NCI-H187 treated with DMSO at 0.1 percent for 48 hours (cell line): ENCODE measurements around the gene HOXC6.

Experiments
- DNase-seq: peaks from one replicate; lab custom pipeline; 2025; lab: John Stamatoyannopoulos, UW

Gene HOXC6

DNA sequence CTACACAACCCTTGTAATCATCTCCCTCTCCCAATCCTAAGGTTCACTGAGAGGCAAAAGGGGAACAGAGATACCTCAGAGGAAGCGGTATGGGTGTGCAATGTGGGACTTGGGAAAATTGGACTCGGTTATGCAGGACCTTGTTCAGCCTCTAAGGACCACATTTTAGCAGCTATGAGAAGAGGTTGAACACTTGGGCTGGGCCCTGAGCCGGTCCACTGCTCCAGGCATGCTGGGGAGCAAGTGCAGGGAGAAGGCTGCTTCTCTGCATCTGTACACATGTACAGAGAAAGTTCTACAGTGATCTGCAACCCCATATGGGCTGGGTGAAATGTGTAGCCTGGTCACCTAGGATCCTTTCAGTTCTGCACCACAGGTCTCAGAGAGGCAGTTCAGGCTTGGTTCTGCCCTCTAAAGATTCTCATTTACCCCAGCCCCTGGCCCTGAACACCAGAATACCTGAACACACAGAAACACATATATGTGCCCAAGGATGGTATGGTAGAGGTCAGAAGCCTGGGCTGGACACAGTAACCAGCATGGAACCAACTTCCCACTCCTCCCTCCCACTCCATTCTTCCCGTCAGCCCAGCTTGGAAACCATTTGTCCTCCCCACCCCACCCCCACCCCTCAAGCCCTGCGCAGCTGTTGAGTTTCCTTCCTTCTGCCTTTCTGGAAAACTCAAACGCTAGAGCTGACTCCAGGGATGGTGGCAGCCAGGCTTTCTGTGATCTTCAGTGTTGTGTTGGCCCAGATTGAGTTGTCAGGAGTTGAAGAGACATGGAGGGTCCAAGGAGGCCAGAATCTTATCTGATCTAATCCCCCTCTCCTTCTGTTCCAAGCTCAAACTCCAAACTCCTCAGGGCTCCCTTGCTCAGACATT lies 15.0 kb downstream of the HOXC6 start:
- DNase-seq = no peak

DNA sequence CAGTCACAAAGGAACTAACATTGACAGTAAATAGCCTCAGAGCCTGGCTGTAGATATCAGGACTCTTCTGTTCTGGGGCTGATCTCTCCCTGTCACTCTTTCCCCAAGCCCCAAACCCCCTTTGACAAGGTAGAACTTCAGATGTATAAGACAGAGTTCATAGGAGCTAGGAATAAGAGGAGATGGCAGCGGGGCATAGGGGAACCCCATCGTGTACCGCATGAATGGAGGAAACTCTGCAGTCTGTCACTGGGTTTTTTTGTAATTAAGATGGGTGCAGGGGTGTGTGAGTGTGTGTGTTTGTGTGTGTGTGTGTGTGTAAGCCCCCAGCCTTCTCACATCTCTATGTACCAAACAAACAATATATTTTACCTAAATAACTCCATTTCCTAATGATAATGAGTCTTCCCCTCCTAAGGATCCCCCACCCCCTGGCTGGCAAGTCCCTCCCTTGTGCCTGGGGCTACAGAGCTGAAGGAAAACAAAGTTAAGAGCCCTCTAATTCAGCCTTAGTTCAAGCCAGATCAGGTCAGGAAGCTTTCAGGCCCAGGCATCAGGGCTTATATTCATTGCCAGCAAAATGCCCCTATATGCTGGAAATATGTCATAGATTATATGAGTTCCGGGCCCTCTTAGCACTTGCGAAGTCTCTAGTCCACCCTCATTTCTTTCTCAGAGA lies 16.3 kb downstream of the HOXC6 start:
- DNase-seq = no peak

DNA sequence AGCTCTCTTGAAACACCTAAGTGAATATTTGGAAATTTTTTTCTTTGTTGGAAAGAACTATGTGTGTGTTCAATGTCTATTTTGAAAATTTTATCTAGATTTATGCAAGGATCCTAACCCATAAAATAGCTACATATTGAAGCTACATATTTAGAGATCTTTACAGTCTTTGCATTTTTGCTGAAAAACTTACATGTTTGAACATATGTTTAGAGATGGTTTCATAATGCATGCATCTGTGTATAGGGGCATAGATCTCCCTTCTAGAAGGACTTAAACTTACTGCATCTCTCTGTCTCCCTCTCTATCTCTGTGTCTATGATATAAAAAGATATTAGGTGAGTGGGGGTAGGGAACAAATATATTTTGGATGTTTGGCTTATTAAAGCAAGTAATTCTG lies 17.2 kb downstream of the HOXC6 start:
- DNase-seq = no peak

DNA sequence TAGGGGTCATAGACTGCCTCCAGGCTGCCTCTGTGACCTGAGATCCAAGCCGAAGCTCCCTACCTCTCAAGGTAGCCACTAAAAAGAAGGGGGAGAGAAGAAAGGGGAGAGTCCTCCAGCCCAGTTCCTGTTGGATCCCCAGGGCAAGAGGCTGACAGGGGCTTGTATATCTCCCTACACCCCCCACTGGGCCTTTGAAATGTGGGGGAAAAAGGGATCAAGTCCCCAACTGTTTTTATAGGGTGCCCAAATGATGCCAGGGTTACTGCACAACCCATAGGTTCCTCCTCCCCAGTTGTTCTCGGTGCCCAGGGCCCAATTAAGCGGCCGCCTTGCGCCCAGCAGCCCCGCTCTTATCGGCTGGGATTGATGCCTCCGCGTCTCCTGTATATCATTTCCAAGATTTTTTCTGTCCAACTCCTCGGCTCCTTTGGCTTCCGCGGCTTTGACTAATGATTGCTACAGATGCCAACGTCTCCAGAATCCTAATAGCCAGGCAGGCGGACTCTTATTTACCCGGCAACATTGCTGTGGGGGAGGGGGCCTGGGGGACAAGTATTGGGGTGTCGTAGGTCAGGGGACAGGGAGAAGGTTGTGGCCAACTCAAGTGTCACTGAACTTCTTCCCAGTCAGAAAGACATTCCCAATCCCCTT lies 17.8 kb downstream of the HOXC6 start:
- no peak for DNase-seq

DNA sequence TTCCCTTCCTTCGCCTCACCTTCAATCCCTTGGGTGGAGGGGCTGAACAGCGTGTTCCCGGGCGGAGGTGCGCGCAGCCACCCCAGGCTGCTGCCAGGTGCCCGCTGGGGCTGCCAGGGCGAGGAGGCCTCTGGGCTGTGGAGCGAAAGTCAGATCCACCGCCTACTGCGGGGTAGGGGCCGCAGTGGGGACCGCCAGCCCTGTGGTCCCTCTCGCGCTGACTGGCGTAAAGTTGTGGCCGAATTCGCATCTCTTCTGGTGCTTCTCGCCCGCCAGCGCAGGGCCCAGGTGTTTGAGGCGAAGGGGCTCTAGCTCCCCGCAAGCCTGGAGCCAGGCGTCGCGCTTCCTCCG lies 18.5 kb downstream of the HOXC6 start:
- DNase-seq = no peak

DNA sequence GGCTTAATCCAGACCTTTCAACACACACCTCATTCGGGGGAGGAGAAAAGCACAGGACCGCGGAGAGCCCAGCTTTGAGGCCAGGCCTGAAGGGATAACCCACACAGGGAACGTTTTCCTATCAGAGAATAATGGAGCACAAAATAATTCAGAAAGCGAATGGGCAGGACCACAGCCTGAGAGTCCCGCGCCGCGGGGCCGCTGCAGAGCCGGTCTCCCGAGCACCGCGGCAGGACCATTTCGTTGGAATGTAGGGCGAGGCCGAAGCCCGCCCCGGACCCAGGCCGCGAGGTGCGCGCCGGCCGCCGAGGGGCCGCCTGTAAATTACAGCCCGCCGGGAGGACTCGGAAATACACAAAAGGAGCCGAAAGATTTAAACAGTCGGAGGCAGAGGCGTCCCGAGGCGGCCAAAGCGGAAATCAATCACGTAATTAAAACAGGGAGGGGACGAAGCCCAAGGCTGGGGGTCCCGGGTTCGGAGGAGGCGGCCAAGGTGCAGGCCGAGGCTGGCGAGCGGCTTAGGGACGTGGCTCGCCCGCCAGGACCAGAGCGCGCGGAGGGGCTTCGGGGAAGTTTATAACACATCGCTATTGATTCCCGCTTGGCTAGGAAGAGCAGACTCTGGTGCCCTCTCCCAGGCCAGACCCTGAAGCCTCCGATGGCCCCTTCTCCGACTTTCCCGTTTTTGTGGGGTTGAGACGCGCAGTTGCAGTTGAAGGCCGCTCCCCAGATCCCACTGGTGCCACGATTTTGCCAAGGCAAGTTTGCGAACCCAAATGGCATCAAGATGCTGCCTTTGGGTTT lies 19.1 kb downstream of the HOXC6 start:
- no peak for DNase-seq

DNA sequence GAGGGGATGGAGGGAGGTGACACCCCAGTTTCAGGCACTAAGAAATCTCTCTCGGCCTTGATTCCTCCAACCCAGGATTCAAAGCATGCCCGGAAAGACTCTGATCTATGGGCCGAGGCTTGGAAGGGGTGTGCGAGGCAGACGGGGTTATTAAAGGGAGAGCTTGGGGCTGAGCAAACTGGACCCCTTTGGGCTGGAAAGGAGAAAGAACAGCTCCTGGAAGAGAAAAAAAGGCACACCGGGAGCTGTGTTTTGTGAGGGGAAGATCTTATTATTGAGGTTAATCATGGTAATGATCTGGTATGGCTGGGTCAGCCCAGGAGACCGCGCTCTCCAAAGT lies 19.7 kb downstream of the HOXC6 start:
- no peak for DNase-seq

DNA sequence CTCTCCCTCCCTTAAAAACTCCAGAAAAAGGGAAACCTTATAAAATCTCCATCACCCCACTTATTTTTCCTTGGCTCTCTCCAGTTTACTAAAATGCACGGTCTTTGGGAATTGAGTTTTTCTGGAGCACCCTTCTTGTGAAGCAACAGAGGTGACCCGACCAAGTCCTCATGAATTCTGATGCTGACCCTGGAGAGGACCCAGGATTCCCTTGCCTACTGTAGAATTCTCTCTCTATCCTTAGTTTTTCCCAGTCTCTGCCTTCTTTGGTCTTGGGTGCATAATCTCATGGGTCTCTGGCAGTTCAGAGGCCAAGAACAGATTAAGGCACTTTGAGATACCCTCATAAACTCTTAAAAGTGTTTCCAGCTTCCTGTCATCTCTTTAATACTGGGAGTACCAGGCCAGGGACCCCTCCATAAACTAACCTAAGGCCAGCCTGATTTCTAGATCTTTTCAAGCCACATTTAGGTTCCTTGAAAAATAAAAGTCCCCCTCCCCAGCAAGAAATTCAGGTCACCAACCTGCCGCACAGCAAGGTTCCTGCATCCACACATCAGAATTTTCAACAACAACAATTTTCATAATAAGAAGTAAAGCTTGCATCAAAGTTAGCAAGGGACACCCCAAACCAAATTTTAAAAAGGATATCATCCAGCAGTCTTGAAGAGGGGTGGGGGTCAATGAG lies 20.3 kb downstream of the HOXC6 start:
- DNase-seq = no peak

DNA sequence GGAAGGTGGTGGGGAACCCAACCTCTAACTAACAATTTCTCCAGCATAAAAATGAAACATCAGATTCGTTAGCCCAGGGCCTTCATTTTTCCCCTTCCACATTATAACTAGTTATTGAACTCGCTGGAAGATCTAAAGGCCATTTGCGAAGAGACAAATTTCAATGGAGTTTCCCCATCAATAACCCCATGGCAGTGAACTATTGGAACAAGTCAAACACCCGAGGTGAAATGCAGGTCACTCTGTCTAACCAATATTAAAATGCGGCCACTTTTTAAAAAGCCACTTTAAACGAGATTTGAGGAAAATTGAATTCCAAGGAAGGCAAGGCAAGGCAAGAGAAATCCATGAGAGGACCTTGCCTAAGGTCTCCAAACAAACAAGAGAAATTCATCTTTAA lies 20.9 kb downstream of the HOXC6 start:
- DNase-seq = no peak

DNA sequence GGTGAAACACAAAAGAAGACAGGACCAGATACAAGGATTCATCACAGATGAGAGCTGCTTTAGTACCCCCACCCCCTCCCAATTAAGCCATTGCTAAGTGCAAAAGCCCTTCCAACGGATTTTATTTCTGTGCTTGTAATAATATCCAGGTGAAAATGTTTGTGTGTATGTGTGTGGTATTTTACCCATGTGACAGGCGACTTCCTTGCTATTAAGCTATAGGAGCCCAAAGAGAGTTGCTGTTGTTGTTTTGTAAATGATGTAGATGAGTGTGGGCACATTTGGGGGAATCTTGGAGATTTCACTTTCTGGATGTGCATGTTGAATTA lies 22.2 kb downstream of the HOXC6 start:
- DNase-seq = no peak

DNA sequence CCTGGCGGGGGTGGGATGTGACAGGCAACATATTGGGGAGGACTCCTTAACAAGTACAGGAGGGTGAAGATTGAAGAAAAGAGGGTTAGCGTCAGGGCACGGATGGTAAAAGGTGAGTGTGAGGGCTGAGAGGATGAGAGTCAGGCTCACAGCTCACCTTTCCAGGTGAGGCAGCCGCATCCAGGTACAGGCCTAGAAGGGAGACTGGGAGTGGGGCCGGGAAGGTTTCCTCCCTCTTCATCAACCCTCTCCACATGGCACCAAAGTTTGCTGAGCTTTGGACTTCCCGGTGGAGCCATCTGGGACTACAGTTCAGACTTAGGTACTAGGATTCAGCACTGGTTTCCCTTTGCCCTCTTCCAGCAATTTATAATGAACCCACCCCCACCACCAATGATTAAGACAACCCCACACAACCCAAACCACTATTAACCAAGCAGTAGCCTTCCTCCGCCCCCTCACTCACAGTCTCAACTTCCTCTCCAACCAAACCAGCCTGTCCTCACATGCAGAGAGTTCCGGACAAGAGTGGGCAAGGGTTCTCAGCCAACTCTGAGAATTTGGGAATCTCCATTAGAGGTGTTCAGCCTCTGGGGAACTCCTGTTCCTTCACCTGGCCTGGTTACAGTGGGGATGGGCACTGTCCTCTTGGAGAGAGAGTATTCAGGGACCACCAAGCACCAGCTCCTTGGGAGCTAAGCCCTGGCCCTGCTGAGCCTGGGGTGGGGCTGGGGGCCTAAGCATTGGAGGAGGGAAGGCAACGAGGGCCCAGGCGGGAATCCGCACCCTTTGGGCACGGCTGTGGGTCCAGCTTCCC lies 23.0 kb downstream of the HOXC6 start:
- no peak for DNase-seq

DNA sequence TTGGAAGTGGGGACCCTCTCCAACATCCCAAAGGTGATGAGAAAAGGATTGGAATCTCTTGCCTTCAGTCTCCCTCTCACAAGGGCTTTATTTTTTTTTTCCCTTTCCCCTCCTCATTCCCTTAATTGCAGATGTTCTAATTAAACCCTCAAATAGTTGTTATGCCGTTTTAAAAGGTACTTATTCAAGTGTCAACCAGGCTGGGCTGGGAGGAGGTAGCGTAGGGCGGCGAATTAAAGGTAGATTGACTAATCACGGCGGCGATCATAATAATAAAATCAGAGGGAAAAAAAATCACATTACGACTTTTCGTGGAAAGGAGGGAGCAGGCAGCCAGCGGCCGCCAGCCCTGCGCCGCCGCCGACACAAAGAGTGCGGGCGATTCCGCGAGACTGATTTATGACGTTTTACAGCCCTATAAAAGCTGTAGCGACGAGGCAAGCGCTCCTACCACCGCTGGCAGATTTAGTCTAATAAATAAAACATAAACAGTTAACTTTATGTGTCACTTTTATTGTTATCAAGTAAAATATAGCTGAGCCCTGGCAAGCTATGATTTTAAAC lies 23.7 kb downstream of the HOXC6 start:
- DNase-seq = no peak

DNA sequence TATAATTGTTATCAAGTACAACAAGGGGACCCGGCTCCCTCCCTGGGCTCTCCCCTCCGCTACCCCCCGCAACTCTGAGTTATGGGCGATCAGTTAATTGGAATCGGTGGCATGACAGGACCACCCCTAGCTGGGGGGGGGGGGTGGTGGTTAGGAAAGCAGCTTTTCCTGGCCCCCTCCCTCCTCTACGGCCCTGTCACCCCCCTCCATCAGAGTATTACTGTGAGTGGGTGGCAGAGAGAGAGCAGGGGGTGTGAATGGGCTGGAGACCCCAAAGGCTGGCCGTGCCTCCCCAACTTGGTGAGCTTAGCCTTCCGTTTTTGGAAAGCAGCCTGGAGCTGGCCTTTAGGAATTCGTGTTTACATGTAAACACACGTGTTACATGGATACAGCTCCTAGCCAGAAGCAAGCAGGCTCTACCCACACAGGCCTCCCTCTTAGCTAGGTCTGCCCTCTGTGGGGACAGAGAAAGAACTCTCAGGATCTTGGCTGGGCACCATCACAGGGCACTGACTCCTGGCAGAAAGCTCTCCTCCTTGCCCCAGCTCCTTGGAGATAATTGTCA lies 24.3 kb downstream of the HOXC6 start:
- no peak for DNase-seq

DNA sequence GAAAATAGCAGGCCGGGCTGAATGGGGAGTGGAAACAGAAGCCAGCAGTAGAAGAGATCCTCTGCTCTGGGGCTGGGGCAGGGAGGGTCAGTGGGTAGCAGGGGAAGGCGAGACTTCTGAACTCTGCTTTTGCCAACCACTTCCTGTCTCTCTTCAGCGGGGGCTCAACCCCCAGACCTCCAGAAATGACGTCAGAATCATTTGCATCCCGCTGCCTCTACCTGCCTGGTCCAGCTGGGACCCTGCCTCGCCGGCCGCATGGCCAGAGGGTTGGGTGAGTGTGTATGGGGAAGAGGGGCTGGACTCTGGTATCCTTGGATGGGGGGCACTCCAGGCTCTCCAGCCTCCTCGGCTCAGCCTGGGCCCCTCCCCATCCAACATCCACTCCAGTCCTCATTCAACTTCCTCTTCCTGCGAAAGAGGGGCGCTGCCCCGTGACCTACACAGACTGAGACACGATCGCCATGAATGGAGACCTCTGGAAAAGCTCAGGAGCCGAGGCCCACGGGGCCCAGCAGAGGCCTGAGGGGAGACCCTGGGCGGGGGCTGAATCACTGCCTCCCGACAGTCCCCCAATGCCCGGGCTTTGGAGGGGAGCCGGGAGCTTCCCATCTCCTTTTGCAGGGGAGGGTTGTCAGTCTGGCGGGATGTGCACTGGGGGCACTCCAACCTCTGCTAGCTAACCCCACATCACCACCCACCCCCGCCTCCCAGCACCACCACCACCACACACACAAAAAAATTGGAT lies 24.9 kb downstream of the HOXC6 start:
- DNase-seq = no peak

DNA sequence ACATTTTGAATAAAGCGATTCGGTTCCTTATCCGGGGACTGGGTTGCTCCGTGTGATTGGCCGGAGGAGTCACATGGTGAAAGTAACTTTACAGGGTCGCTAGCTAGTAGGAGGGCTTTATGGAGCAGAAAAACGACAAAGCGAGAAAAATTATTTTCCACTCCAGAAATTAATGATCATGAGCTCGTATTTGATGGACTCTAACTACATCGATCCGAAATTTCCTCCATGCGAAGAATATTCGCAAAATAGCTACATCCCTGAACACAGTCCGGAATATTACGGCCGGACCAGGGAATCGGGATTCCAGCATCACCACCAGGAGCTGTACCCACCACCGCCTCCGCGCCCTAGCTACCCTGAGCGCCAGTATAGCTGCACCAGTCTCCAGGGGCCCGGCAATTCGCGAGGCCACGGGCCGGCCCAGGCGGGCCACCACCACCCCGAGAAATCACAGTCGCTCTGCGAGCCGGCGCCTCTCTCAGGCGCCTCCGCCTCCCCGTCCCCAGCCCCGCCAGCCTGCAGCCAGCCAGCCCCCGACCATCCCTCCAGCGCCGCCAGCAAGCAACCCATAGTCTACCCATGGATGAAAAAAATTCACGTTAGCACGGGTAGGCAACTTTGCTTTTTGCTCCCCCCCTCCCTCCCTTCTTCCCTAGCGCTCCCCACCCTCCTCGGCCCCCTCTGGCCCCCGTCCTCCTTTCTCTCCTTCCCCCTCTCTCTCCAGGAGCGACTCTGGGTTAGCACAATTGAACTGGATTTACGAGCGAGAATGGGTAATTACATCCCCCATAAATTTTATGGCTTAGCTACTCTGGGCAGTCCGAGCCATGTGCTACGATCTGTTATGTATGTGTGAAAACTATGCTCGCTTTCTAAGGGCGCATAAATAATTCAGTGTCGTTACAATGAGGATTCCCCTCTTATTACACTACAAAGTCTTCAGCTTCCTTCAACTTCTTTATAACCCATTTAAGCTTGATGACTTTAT lies 25.8 kb downstream of the HOXC6 start, which contains the start of gene HOXC4:
Gene HOXC4 (plus strand): TSS at position 85 of the 991 bp plus-strand sequence. CDS start 88 bp downstream, at position 173.
- no peak for DNase-seq

DNA sequence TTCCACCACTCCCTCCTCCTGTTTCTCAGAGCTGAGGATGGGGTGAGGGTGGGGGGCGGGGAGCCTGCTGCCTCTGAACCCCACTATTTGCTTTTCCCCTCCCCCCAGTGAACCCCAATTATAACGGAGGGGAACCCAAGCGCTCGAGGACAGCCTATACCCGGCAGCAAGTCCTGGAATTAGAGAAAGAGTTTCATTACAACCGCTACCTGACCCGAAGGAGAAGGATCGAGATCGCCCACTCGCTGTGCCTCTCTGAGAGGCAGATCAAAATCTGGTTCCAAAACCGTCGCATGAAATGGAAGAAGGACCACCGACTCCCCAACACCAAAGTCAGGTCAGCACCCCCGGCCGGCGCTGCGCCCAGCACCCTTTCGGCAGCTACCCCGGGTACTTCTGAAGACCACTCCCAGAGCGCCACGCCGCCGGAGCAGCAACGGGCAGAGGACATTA lies 26.5 kb downstream of the HOXC6 start:
- DNase-seq = no peak

DNA sequence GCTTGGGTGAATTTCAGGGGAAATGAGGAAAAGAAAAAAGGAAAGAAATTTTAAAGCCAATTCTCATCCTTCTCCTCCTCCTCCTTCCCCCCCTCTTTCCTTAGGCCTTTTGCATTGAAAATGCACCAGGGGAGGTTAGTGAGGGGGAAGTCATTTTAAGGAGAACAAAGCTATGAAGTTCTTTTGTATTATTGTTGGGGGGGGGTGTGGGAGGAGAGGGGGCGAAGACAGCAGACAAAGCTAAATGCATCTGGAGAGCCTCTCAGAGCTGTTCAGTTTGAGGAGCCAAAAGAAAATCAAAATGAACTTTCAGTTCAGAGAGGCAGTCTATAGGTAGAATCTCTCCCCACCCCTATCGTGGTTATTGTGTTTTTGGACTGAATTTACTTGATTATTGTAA lies 27.3 kb downstream of the HOXC6 start:
- no peak for DNase-seq

DNA sequence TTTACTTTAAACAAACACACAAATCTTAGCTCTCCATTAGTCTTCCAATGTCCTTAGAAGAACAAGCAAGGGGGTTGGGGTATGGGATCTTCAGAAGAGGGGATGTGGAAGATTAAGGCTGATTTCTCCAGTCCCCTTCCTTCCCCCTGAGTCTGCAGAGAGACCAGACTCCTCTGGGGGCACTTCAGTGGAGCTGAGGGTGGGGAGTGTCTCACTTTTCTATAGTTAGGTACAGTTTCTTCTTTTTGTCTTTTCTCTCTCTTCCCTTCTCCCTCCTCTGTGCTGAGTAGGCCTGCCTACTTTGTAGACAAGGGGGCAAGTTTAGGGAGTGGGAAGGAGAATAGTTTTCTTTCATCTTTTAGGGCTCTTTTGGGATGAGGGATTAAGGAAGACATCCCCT lies 27.9 kb downstream of the HOXC6 start:
- DNase-seq = no peak
